ENCODE measurements around the gene BRIP1.

DNA sequence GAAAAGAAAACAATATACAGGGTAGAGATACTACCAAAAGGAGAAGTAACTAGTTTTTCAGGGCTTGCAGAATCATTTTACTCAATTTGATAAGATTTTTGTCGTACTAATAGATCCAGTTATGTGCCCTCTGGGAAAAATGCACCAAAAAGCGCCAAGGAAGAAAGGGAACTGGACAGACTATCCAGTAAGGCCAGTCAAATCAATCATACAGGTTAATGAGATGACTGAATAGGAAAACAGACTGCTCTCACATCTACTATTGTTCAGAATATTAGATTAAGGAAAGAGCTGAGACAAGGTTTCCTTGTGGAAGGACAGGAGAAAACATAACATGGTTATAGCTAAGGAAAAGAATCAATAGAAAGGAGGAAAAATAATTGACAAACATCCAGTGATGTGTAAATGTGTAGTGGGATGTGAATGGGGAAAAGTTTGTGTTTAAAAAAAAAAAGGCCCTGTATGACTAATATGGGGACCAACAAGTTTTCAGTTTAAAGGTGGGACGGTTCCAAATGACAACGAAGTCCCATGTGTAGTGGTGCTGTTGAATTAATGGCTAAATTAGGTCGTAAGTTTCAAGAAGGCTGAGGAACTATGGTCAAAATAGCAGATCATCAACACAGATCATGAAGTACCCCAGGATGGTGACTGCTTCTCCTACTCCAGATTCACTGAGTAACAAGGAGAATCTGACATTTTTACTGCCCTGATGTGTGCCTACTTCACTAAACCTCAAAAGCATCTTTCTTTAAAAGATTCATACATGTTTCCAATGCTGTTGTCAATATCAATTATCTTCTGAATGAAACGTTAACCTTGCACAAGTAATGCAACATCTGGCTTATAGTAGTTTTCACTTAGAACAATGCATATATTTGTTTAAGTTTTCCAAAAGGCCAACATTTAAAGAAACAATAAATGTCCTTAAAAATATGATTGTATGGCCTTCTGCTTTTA, 40.7 kb downstream of the BRIP1 start:
- TF ChIP-seq CHD1 (IDR thresholded peaks at IDR 0.05; ENCODE audit: low read depth, low read length) = no peak
- TF ChIP-seq, protein P1, sequence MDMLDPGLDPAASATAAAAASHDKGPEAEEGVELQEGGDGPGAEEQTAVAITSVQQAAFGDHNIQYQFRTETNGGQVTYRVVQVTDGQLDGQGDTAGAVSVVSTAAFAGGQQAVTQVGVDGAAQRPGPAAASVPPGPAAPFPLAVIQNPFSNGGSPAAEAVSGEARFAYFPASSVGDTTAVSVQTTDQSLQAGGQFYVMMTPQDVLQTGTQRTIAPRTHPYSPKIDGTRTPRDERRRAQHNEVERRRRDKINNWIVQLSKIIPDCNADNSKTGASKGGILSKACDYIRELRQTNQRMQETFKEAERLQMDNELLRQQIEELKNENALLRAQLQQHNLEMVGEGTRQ (IDR thresholded peaks at IDR 0.05; ENCODE audit: borderline replicate concordance, low read depth, low read length) = no peak
- TF ChIP-seq BMI1 (IDR thresholded peaks at IDR 0.05; ENCODE audit: borderline replicate concordance) = no peak
- TF ChIP-seq EP300 (IDR thresholded peaks at IDR 0.05; ENCODE audit: borderline replicate concordance in 1 of 2, control insufficient read depth in 1 of 2, low read depth in 2 of 2, low read length in 2 of 2) = no peak
- TF ChIP-seq, protein P2, sequence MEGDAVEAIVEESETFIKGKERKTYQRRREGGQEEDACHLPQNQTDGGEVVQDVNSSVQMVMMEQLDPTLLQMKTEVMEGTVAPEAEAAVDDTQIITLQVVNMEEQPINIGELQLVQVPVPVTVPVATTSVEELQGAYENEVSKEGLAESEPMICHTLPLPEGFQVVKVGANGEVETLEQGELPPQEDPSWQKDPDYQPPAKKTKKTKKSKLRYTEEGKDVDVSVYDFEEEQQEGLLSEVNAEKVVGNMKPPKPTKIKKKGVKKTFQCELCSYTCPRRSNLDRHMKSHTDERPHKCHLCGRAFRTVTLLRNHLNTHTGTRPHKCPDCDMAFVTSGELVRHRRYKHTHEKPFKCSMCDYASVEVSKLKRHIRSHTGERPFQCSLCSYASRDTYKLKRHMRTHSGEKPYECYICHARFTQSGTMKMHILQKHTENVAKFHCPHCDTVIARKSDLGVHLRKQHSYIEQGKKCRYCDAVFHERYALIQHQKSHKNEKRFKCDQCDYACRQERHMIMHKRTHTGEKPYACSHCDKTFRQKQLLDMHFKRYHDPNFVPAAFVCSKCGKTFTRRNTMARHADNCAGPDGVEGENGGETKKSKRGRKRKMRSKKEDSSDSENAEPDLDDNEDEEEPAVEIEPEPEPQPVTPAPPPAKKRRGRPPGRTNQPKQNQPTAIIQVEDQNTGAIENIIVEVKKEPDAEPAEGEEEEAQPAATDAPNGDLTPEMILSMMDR (IDR thresholded peaks at IDR 0.05 in 2 of 3, conservative IDR thresholded peaks at IDR 0.05 in 1 of 3; ENCODE audit: control insufficient read depth in 2 of 3, extremely low read depth in 1 of 3, insufficient read depth in 1 of 3, low read depth in 3 of 3, low read length in 3 of 3) = no peak
- no peak for TF ChIP-seq TARDBP (IDR thresholded peaks at IDR 0.05; ENCODE audit: borderline replicate concordance)
- TF ChIP-seq POLR2AphosphoS5 (IDR thresholded peaks at IDR 0.05; ENCODE audit: low read length) = no peak
- no peak for TF ChIP-seq SIX5 (IDR thresholded peaks at IDR 0.05; ENCODE audit: low read depth, low read length, severe bottlenecking)
- no peak for TF ChIP-seq SMC3 (IDR thresholded peaks at IDR 0.05; ENCODE audit: borderline replicate concordance, low read length)
